Small intestine (tissue), 7 donors: ENCODE data around the gene CDC34. TPM values are rescaled to one million over a fixed set of nuclear protein-coding genes. Genes with fewer than 3 reads are reported as not detected.

Experiments
- DNase-seq, 2 donors: peaks; one replicate each; pipeline versions ENCODE4 v3.0.0 to v3.0.0-alpha.2; 2013
- FAIRE-seq: peaks from 2 replicates; lab custom pipeline; 2012; peaks lifted over from hg19 to GRCh38; lab: Jason Lieb, UNC
- H3K27ac ChIP-seq, 3 donors: one replicate each; pipeline ENCODE4 v1.5.1; 2013; ENCODE audit warnings: low read length in 2 of 3, mild to moderate bottlenecking in 2 of 3, control low read depth in 1 of 3, inconsistent platforms in 1 of 3, low read depth in 1 of 3, moderate library complexity in 1 of 3
- H3K27me3 ChIP-seq, 3 donors: one replicate each; pipeline ENCODE4 v1.6.1; 2013; ENCODE audit warnings: low read length in 3 of 3, inconsistent platforms in 1 of 3; ENCODE audit not compliant: control insufficient read depth in 3 of 3, insufficient read depth in 3 of 3
- H3K36me3 ChIP-seq, 3 donors: one replicate each; pipeline ENCODE4 v1.6.1; 2013; ENCODE audit warnings: low read length in 3 of 3, inconsistent platforms in 1 of 3, low read depth in 1 of 3, mild to moderate bottlenecking in 1 of 3, moderate library complexity in 1 of 3; ENCODE audit not compliant: control insufficient read depth in 3 of 3, insufficient read depth in 2 of 3
- H3K4me1 ChIP-seq, 3 donors: one replicate each; pipeline ENCODE4 v1.6.1; 2013; ENCODE audit warnings: low read length in 2 of 3, inconsistent platforms in 1 of 3, low read depth in 1 of 3, mild to moderate bottlenecking in 1 of 3, moderate library complexity in 1 of 3; ENCODE audit not compliant: control insufficient read depth in 3 of 3, insufficient read depth in 2 of 3
- H3K4me3 ChIP-seq, 3 donors: one replicate each; pipeline ENCODE4 v1.5.1; 2013; ENCODE audit warnings: low read length in 3 of 3, control low read depth in 1 of 3, inconsistent platforms in 1 of 3, low read depth in 1 of 3, mild to moderate bottlenecking in 1 of 3, moderate library complexity in 1 of 3
- H3K9me3 ChIP-seq, 2 donors: one replicate each; pipeline ENCODE4 v1.6.1; 2013; ENCODE audit warnings: low read depth in 1 of 2, low read length in 1 of 2; ENCODE audit not compliant: control insufficient read depth in 2 of 2, insufficient read depth in 1 of 2
- whole genome bisulfite sequencing, 3 donors: extraction: QIAGEN DNeasy Blood & Tissue Kit; methylation state at CpG; one replicate each; pipeline ENCODE4 v1.1.7; 2013; 5-methylcytosine and 5-hydroxymethylcytosine counted together
- polyA plus RNA-seq, 4 donors: library from polyadenylated mRNA; stranded (reverse) in 3 of 4; unstranded in 1 of 4; fragments of 200-250 nt in 3 of 4; fragments of 120-200 nt in 1 of 4; gene quantifications; one replicate each; pipeline versions ENCODE4 v1.2.1 to v1.2.3, GENCODE V29; 2013
- donor health status: healthy with polysubstance abuse.
- donor health status: control.
- donor health status: control.
- donor health status: Bipolar disorder and iron deficiency.
- donor health status: healthy.

CDC34 gene
- polyA plus RNA-seq, 4 donors: 58.2 to 113 (median 89.0) TPM

GRCh38 chr19:555474-555808, 23.9 kb downstream of the CDC34 start:
- Histone ChIP-seq H3K27ac (no peak overlapping the region), H3K4me3 (no peak overlapping the region), H3K27me3 (no peaks in the 10 kb centered on the region), H3K36me3 (no peaks in the 10 kb centered on the region), H3K4me1 (no peaks in the 10 kb centered on the region), H3K9me3 (no peaks in the 10 kb centered on the region)
- 83 to 92% (median 89%) methylated on average over 12 to 14 of the region's 14 CpGs for WGBS, 3 donors
- FAIRE-seq (no peak), DNase-seq (no peak)

GRCh38 chr19:556611-557382, 25.2 kb downstream of the CDC34 start:
- DNase-seq: no peak
- no peak overlapping the region for H3K4me3 ChIP-seq
- H3K4me1 ChIP-seq: no peaks in the 10 kb centered on the region
- no peaks in the 10 kb centered on the region for H3K9me3 ChIP-seq
- FAIRE-seq: no peak
- no peaks in the 10 kb centered on the region for H3K36me3 ChIP-seq
- no peaks in the 10 kb centered on the region for H3K27me3 ChIP-seq
- 67 to 82% (median 71%) methylated on average over 30 to 31 of the region's 31 CpGs for WGBS, 3 donors
- H3K27ac ChIP-seq: no peak overlapping the region

- Histone ChIP-seq H3K4me3 (no peak overlapping the region), H3K36me3 (no peaks in the 10 kb centered on the region), H3K27ac (peak overlapping the region in 1 of 3 donors; percentile 58), H3K27me3 (no peaks in the 10 kb centered on the region), H3K9me3 (no peaks in the 10 kb centered on the region), H3K4me1 (no peaks in the 10 kb centered on the region)
- no peak for DNase-seq
- 51 to 58% (median 54%) methylated on average over 20 to 21 of the region's 21 CpGs for WGBS, 3 donors
- FAIRE-seq: no peak
These were observed 27.3 kb downstream of the CDC34 start for GRCh38 chr19:558770-559439.

DNA sequence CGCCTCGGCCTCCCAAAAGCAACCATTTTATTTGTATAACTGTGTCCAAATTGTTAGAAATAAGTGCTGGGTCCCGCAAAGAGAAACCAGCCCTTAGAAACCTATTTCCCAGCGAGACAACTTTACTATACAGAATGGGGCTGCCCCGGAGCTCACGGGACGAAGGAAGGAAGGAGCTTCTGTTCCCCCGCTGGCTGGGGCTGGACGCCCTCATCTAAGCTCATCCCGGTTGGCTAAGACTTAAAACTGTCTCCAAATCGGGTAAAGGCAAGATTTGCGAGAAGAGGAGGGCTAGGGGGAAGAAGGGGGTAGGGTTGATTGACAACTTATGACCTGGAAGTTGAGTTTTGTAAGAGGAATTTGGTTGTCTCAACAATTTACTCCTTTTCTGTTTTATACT, 28.6 kb downstream of the CDC34 start:
- Histone ChIP-seq H3K36me3 (no peaks in the 10 kb centered on the region), H3K4me3 (no peak overlapping the region), H3K27me3 (no peaks in the 10 kb centered on the region), H3K27ac (no peak overlapping the region), H3K4me1 (no peaks in the 10 kb centered on the region), H3K9me3 (no peaks in the 10 kb centered on the region)
- DNase-seq (no peak), FAIRE-seq (no peak)
- WGBS, 3 donors: 74 to 84% (median 83%) methylated on average over 12 of the region's 12 CpGs

- H3K4me3 ChIP-seq: no peak overlapping the region
- WGBS, 3 donors: 73 to 93% (median 78%) methylated on average over 17 to 19 of the region's 19 CpGs
- H3K27ac ChIP-seq: no peak overlapping the region
- DNase-seq (no peak), FAIRE-seq (no peak)
- no peaks in the 10 kb centered on the region for H3K27me3 ChIP-seq
- peaks cover 0 to 3% (median 0%) of the 10 kb centered on the region in 3 donors for H3K4me1 ChIP-seq
- peaks cover 0 to 4% of the 10 kb centered on the region in 2 donors for H3K9me3 ChIP-seq
- peaks cover 0 to 7% (median 0%) of the 10 kb centered on the region in 3 donors for H3K36me3 ChIP-seq
These were observed 34.8 kb downstream of the CDC34 start for GRCh38 chr19:566403-566802.

- peaks cover 0 to 7% (median 0%) of the 10 kb centered on the region in 3 donors for H3K36me3 ChIP-seq
- WGBS, 3 donors: 76 to 90% (median 83%) methylated on average over 12 to 16 of the region's 16 CpGs
- DNase-seq (no peak), FAIRE-seq (no peak)
- H3K4me1 ChIP-seq: peaks cover 0 to 3% (median 0%) of the 10 kb centered on the region in 3 donors
- peaks cover 0 to 4% of the 10 kb centered on the region in 2 donors for H3K9me3 ChIP-seq
- H3K27me3 ChIP-seq: no peaks in the 10 kb centered on the region
- H3K4me3 ChIP-seq: no peak overlapping the region
- no peak overlapping the region for H3K27ac ChIP-seq
These were observed 35.3 kb downstream of the CDC34 start for GRCh38 chr19:566844-567243.

DNA sequence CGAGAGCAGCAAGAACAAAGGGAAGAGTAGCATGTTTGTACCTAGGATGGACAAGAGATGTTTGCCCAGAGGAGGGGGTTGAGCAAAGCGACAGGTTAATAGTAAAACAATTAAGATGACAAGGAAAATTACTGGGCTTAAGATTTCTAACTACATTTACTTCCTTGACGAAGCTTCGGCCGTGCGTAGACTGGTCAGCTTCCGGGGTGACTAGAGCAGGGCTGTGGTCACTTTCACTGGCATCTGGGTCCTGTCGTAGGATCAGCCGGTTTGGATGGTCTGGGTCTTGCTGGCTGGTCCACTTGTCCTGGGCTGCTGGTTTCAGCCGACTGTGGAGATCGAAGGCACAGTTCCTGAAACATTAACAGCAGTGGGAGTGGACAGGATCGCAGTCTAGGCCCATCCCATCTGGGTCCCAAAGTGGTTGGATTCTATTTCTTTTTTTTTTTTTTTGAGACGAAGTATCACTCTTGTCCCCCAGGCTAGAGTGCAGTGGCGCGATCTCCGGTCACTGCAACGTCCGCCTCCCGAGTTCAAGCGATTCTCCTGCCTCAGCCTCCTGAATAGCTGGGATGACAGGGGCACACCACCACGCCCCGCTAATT, 35.8 kb downstream of the CDC34 start:
- H3K27ac ChIP-seq: no peak overlapping the region

DNA sequence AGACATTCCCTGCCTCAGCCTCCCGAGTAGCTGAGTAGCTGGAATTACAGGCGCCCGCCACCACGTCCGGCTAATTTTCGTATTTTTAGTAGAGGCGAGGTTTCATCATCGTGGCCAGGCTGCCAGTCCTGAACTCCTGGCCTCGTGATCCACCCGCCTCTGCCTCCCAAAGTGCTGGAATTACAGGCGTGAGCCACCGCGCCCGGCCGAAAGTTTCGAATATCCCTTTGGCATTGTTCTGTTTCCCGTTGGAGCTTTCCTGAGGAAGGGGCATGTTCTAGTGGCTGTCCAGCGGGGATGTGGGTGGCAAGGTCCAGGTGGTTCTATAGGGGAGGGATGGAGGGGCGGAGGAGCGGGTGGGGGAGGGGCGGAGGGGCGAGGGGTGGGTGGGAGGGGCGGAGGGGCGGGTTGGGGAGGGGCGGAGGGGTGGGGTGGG, 38.7 kb downstream of the CDC34 start:
- no peak for FAIRE-seq
- Histone ChIP-seq H3K9me3 (peaks cover 0 to 4% of the 10 kb centered on the region in 2 donors), H3K36me3 (peaks cover 0 to 13% (median 0%) of the 10 kb centered on the region in 3 donors), H3K27ac (no peak overlapping the region), H3K27me3 (no peaks in the 10 kb centered on the region), H3K4me3 (no peak overlapping the region), H3K4me1 (peaks cover 3 to 20% (median 9%) of the 10 kb centered on the region in 3 donors)
- WGBS, 3 donors: 56 to 74% (median 66%) methylated on average over 17 to 21 of the region's 25 CpGs
- no peak for DNase-seq

More for the DNA sequence above, 35.8 kb downstream of the CDC34 start:
- Histone ChIP-seq H3K4me1 (peaks cover 0 to 3% (median 0%) of the 10 kb centered on the region in 3 donors), H3K36me3 (peaks cover 0 to 7% (median 0%) of the 10 kb centered on the region in 3 donors), H3K9me3 (peaks cover 0 to 4% of the 10 kb centered on the region in 2 donors), H3K27me3 (no peaks in the 10 kb centered on the region), H3K4me3 (no peak overlapping the region)
- no peak for DNase-seq
- 93 to 95% (median 93%) methylated on average over 19 to 22 of the region's 22 CpGs for WGBS, 3 donors
- FAIRE-seq: no peak
